Stomach smooth muscle (tissue), 2 donors: ENCODE results near the gene TMEM154.

Source experiments
- H3K27ac ChIP-seq: one replicate; pipeline ENCODE4 v1.7.0; 2013; ENCODE audit warnings: mild to moderate bottlenecking, low read length, inconsistent platforms
- H3K27me3 ChIP-seq, 2 donors: one replicate each; pipeline ENCODE4 v1.7.0; 2013; ENCODE audit warnings: low read length in 2 of 2; ENCODE audit not compliant: insufficient read depth in 2 of 2, control insufficient read depth in 1 of 2
- H3K36me3 ChIP-seq, 2 donors: one replicate each; pipeline ENCODE4 v1.7.0; 2013; ENCODE audit warnings: low read length in 2 of 2; ENCODE audit not compliant: control insufficient read depth in 2 of 2, insufficient read depth in 2 of 2
- H3K4me1 ChIP-seq: one replicate; pipeline ENCODE4 v1.7.0; 2013; ENCODE audit warnings: low read length; ENCODE audit not compliant: control insufficient read depth, insufficient read depth
- H3K4me3 ChIP-seq, 2 donors: one replicate each; pipeline ENCODE4 v1.7.0; 2013; ENCODE audit warnings: low read length in 2 of 2
- H3K9ac ChIP-seq, 2 donors: one replicate each; pipeline ENCODE4 v1.7.0; 2013; ENCODE audit warnings: low read length in 2 of 2, mild to moderate bottlenecking in 1 of 2
- H3K9me3 ChIP-seq, 2 donors: one replicate each; pipeline ENCODE4 v1.7.0; 2013; ENCODE audit warnings: low read length in 2 of 2; ENCODE audit not compliant: control insufficient read depth in 2 of 2
- donor health status: healthy.
- donor health status: Pancreatic carcinoma.

TMEM154 gene

GRCh38 chr4:152606753-152607152, 73.0 kb downstream of the TMEM154 start:
- H3K9me3 ChIP-seq: no peaks in the 10 kb centered on the region
- H3K36me3 ChIP-seq: no peaks in the 10 kb centered on the region
- no peak overlapping the region for H3K9ac ChIP-seq
- no peaks in the 10 kb centered on the region for H3K27me3 ChIP-seq
- no peak overlapping the region for H3K4me3 ChIP-seq
- no peaks in the 10 kb centered on the region for H3K4me1 ChIP-seq
- H3K27ac ChIP-seq: no peak overlapping the region

GRCh38 chr4:152605641-152606335, 74.0 kb downstream of the TMEM154 start:
- Histone ChIP-seq H3K27me3 (no peaks in the 10 kb centered on the region), H3K36me3 (no peaks in the 10 kb centered on the region), H3K27ac (no peak overlapping the region), H3K9me3 (no peaks in the 10 kb centered on the region), H3K9ac (no peak overlapping the region), H3K4me1 (no peaks in the 10 kb centered on the region), H3K4me3 (no peak overlapping the region)

GRCh38 chr4:152605031-152605430, 74.8 kb downstream of the TMEM154 start:
- Histone ChIP-seq H3K27me3 (no peaks in the 10 kb centered on the region), H3K27ac (no peak overlapping the region), H3K9me3 (no peaks in the 10 kb centered on the region), H3K4me3 (no peak overlapping the region), H3K4me1 (no peaks in the 10 kb centered on the region), H3K36me3 (no peaks in the 10 kb centered on the region), H3K9ac (no peak overlapping the region)

GRCh38 chr4:152601156-152601555, 78.6 kb downstream of the TMEM154 start:
- H3K27me3 ChIP-seq: no peaks in the 10 kb centered on the region

GRCh38 chr4:152599636-152600035, 80.2 kb downstream of the TMEM154 start:
- Histone ChIP-seq H3K9me3 (no peaks in the 10 kb centered on the region), H3K4me3 (no peak overlapping the region)

More at GRCh38 chr4:152601156-152601555, 78.6 kb downstream of the TMEM154 start:
- Histone ChIP-seq H3K9ac (no peak overlapping the region), H3K4me3 (no peak overlapping the region), H3K9me3 (no peaks in the 10 kb centered on the region), H3K4me1 (no peaks in the 10 kb centered on the region), H3K27ac (no peak overlapping the region), H3K36me3 (no peaks in the 10 kb centered on the region)

GRCh38 chr4:152599095-152599494, 80.7 kb downstream of the TMEM154 start:
- Histone ChIP-seq H3K27ac (no peak overlapping the region), H3K9ac (no peak overlapping the region), H3K36me3 (no peaks in the 10 kb centered on the region), H3K27me3 (no peaks in the 10 kb centered on the region), H3K4me1 (no peaks in the 10 kb centered on the region), H3K9me3 (no peaks in the 10 kb centered on the region), H3K4me3 (no peak overlapping the region)

More at GRCh38 chr4:152599636-152600035, 80.2 kb downstream of the TMEM154 start:
- Histone ChIP-seq H3K4me1 (no peaks in the 10 kb centered on the region), H3K27ac (no peak overlapping the region), H3K36me3 (no peaks in the 10 kb centered on the region), H3K27me3 (no peaks in the 10 kb centered on the region), H3K9ac (no peak overlapping the region)

- H3K9me3 ChIP-seq: no peaks in the 10 kb centered on the region
- no peaks in the 10 kb centered on the region for H3K36me3 ChIP-seq
- no peak overlapping the region for H3K27ac ChIP-seq
- H3K27me3 ChIP-seq: no peaks in the 10 kb centered on the region
- no peaks in the 10 kb centered on the region for H3K4me1 ChIP-seq
- H3K9ac ChIP-seq: no peak overlapping the region
- H3K4me3 ChIP-seq: no peak overlapping the region
Measured at GRCh38 chr4:152598454-152598853, 81.3 kb downstream of the TMEM154 start.

GRCh38 chr4:152594978-152595925, 84.5 kb downstream of the TMEM154 start:
- H3K4me1 ChIP-seq: no peaks in the 10 kb centered on the region

GRCh38 chr4:152594057-152594456, 85.7 kb downstream of the TMEM154 start:
- Histone ChIP-seq H3K27me3 (peaks cover 0 to 4% of the 10 kb centered on the region in 2 donors), H3K9ac (no peak overlapping the region), H3K4me3 (no peak overlapping the region), H3K36me3 (no peaks in the 10 kb centered on the region), H3K4me1 (no peaks in the 10 kb centered on the region), H3K9me3 (no peaks in the 10 kb centered on the region), H3K27ac (no peak overlapping the region)

More at GRCh38 chr4:152594978-152595925, 84.5 kb downstream of the TMEM154 start:
- Histone ChIP-seq H3K9ac (no peak overlapping the region), H3K27me3 (peaks cover 0 to 4% of the 10 kb centered on the region in 2 donors), H3K9me3 (no peaks in the 10 kb centered on the region), H3K4me3 (no peak overlapping the region), H3K27ac (no peak overlapping the region), H3K36me3 (no peaks in the 10 kb centered on the region)

GRCh38 chr4:152591876-152592275, 87.9 kb downstream of the TMEM154 start:
- Histone ChIP-seq H3K27ac (no peak overlapping the region), H3K9ac (no peak overlapping the region), H3K4me3 (peak overlapping the region in 1 of 2 donors; percentile 50), H3K27me3 (peaks cover 0 to 4% of the 10 kb centered on the region in 2 donors), H3K4me1 (no peaks in the 10 kb centered on the region), H3K36me3 (no peaks in the 10 kb centered on the region), H3K9me3 (no peaks in the 10 kb centered on the region)
